Fibroblast of lung (primary cell): ENCODE results near the gene BMP7. TPM values are rescaled to one million over a fixed set of nuclear protein-coding genes. Genes with fewer than 3 reads are reported as not detected.

Experiments used
- DNase-seq, 2 donors: peaks; one replicate each; pipeline versions ENCODE4 v3.0.0 to v3.0.0-alpha.2; 2010; ENCODE audit warnings: low read depth in 2 of 2
- H2AFZ ChIP-seq: 2 replicates; pipeline ENCODE4 v1.5.1; 2012; ENCODE audit warnings: low read length, control low read depth, inconsistent platforms
- H3K27ac ChIP-seq: 2 replicates; pipeline ENCODE4 v1.5.1; 2011; ENCODE audit warnings: low read length, control low read depth; ENCODE audit not compliant: insufficient read depth
- H3K27me3 ChIP-seq: 2 replicates; pipeline ENCODE4 v1.5.1; 2011; ENCODE audit warnings: mild to moderate bottlenecking, low read length; ENCODE audit not compliant: control insufficient read depth, insufficient read depth
- H3K36me3 ChIP-seq: 2 replicates; pipeline ENCODE4 v1.5.1; 2011; ENCODE audit warnings: low read length; ENCODE audit not compliant: control insufficient read depth, insufficient read depth
- H3K4me1 ChIP-seq: 2 replicates; pipeline ENCODE4 v1.5.1; 2011; ENCODE audit warnings: low read length; ENCODE audit not compliant: control insufficient read depth, insufficient read depth; ENCODE audit errors: extremely low read depth
- H3K4me2 ChIP-seq: 2 replicates; pipeline ENCODE4 v1.5.1; 2011; ENCODE audit warnings: low read length, control low read depth; ENCODE audit not compliant: insufficient read depth; ENCODE audit errors: extremely low read depth
- H3K4me3 ChIP-seq, 4 experiments: fragments of 200-600 bp in 1 of 4; sonication (generic) in 1 of 4; replicated peaks in 1 of 4; 2 replicates each; pipeline ENCODE4 v1.5.1; 2011 to 2016; ENCODE audit warnings: low read length in 4 of 4, low read depth in 3 of 4, mild to moderate bottlenecking in 3 of 4, control low read depth in 2 of 4, inconsistent platforms in 1 of 4, mixed read lengths in 1 of 4; ENCODE audit not compliant: insufficient read depth in 1 of 4; ENCODE audit errors: control extremely low read depth in 1 of 4
- H3K79me2 ChIP-seq: 2 replicates; pipeline ENCODE4 v1.5.1; 2012; ENCODE audit warnings: mild to moderate bottlenecking, low read length, inconsistent platforms; ENCODE audit not compliant: control insufficient read depth, insufficient read depth
- H3K9ac ChIP-seq: 2 replicates; pipeline ENCODE4 v1.5.1; 2011; ENCODE audit warnings: mild to moderate bottlenecking, low read length, control low read depth; ENCODE audit not compliant: insufficient read depth
- H3K9me3 ChIP-seq: 2 replicates; pipeline ENCODE4 v1.5.1; 2012; ENCODE audit warnings: low read depth, low read length; ENCODE audit not compliant: control insufficient read depth, insufficient read depth
- H4K20me1 ChIP-seq: 2 replicates; pipeline ENCODE4 v1.5.1; 2011; ENCODE audit warnings: low read length; ENCODE audit not compliant: control insufficient read depth, insufficient read depth; ENCODE audit errors: extremely low read depth
- CTCF ChIP-seq, 2 donors: IDR thresholded peaks in 1 of 2; conservative IDR thresholded peaks in 1 of 2; 1 replicate in 1 of 2; 2 replicates in 1 of 2; pipeline ENCODE4 v1.5.1; 2011 to 2012; ENCODE audit warnings: low read length in 2 of 2, control low read depth in 1 of 2, inconsistent platforms in 1 of 2, low read depth in 1 of 2, mild to moderate bottlenecking in 1 of 2
- EZH2 ChIP-seq: IDR thresholded peaks from 2 replicates; pipeline ENCODE4 v1.5.1; 2012; ENCODE audit warnings: low read length, control low read depth, mild to moderate bottlenecking; ENCODE audit errors: missing control alignments
- polyA plus RNA-seq, 2 donors: library from polyadenylated mRNA; depleted of rRNA in 1 of 2; stranded (reverse) in 1 of 2; unstranded in 1 of 2; fragments of >200 nt; gene quantifications; 2 replicates each; pipeline ENCODE4 v1.2.1, GENCODE V29; 2011 to 2012; ENCODE audit warnings: missing spikeins in 1 of 2
- total RNA-seq: library from RNA; depleted of rRNA; stranded (reverse); fragments of >200 nt; gene quantifications from 2 replicates; pipeline ENCODE4 v1.2.1, GENCODE V29; 2014

The BMP7 gene
- total and polyA plus RNA-seq, 2 donors (not counting 1 experiment from before 2014, with no cell fraction given) = not detected

GRCh38 chr20:57234556-57235251 lies 31.7 kb downstream of the BMP7 start:
- Histone ChIP-seq H2AFZ (no peak overlapping the region), H3K9me3 (no peaks in the 10 kb centered on the region), H3K4me1 (no peaks in the 10 kb centered on the region), H3K4me3 (no peak overlapping the region), H3K27ac (no peak overlapping the region), H3K27me3 (no peaks in the 10 kb centered on the region), H3K4me2 (no peak overlapping the region), H4K20me1 (no peaks in the 10 kb centered on the region), H3K79me2 (no peaks in the 10 kb centered on the region), H3K9ac (no peak overlapping the region), H3K36me3 (no peaks in the 10 kb centered on the region)
- no peak for DNase-seq
- TF ChIP-seq CTCF (conservative IDR thresholded peaks at IDR 0.05 in 1 of 2, IDR thresholded peaks at IDR 0.05 in 1 of 2; ENCODE audit: low read depth in 1 of 2, low read length in 2 of 2) (no peak), EZH2 (no peak)

- DNase-seq = no peak
- no peak overlapping the region for H2AFZ ChIP-seq
- no peaks in the 10 kb centered on the region for H3K27me3 ChIP-seq
- no peaks in the 10 kb centered on the region for H3K4me1 ChIP-seq
- H3K36me3 ChIP-seq = no peaks in the 10 kb centered on the region
- H3K27ac ChIP-seq = no peak overlapping the region
- H3K79me2 ChIP-seq = no peaks in the 10 kb centered on the region
- H3K4me3 ChIP-seq = no peak overlapping the region
- no peaks in the 10 kb centered on the region for H4K20me1 ChIP-seq
- H3K9ac ChIP-seq = no peak overlapping the region
- TF ChIP-seq EZH2 = no peak
- TF ChIP-seq CTCF (conservative IDR thresholded peaks at IDR 0.05 in 1 of 2, IDR thresholded peaks at IDR 0.05 in 1 of 2; ENCODE audit: low read depth in 1 of 2, low read length in 2 of 2) = no peak
- no peak overlapping the region for H3K4me2 ChIP-seq
- no peaks in the 10 kb centered on the region for H3K9me3 ChIP-seq
These were observed 34.5 kb downstream of the BMP7 start for GRCh38 chr20:57231951-57232428.

- H3K27me3 ChIP-seq = no peaks in the 10 kb centered on the region
- H4K20me1 ChIP-seq = no peaks in the 10 kb centered on the region
These were observed 35.3 kb downstream of the BMP7 start for GRCh38 chr20:57231161-57231560.

More at GRCh38 chr20:57231161-57231560, 35.3 kb downstream of the BMP7 start:
- TF ChIP-seq EZH2 (no peak), CTCF (conservative IDR thresholded peaks at IDR 0.05 in 1 of 2, IDR thresholded peaks at IDR 0.05 in 1 of 2; ENCODE audit: low read depth in 1 of 2, low read length in 2 of 2) (no peak)
- Histone ChIP-seq H3K4me3 (no peak overlapping the region), H2AFZ (no peak overlapping the region), H3K9me3 (no peaks in the 10 kb centered on the region), H3K36me3 (no peaks in the 10 kb centered on the region), H3K27ac (no peak overlapping the region), H3K4me1 (no peaks in the 10 kb centered on the region), H3K4me2 (no peak overlapping the region), H3K9ac (no peak overlapping the region), H3K79me2 (no peaks in the 10 kb centered on the region)
- DNase-seq = no peak
